GM21390 (cell line): Measurements from ENCODE around the gene PAIP2.
"Not testable (repeated sequence)": the region's sequence is repeated elsewhere in the genome, so short reads cannot be mapped to it uniquely, and the experiment has no call there.

Experiments
- ATAC-seq: cut with Tn5 transposase; IDR thresholded peaks from one replicate; pipeline ENCODE4 v1.9.1; 2021; ENCODE audit not compliant: unreplicated experiment

Gene PAIP2

DNA sequence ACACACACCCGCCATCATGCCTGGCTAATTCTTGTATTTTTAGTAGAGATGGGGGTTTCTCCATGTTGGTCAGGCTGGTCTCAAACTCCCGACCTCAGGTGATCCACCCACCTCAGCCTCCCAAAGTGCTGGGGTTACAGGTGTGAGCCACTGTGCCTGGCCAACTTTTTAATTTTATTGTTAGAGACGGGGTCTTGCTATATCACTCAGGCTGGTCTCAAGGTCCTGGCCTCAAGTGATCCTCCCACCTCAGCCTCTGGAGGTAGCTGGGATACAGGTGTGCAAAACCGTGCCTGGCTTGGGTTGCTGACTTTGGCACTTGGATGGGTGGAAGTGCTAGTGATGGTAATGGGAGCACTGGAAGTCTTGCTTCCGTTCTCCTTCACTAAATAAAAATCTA, 67.5 kb downstream of the PAIP2 start:
- ATAC-seq, result not testable (repeated sequence)

DNA sequence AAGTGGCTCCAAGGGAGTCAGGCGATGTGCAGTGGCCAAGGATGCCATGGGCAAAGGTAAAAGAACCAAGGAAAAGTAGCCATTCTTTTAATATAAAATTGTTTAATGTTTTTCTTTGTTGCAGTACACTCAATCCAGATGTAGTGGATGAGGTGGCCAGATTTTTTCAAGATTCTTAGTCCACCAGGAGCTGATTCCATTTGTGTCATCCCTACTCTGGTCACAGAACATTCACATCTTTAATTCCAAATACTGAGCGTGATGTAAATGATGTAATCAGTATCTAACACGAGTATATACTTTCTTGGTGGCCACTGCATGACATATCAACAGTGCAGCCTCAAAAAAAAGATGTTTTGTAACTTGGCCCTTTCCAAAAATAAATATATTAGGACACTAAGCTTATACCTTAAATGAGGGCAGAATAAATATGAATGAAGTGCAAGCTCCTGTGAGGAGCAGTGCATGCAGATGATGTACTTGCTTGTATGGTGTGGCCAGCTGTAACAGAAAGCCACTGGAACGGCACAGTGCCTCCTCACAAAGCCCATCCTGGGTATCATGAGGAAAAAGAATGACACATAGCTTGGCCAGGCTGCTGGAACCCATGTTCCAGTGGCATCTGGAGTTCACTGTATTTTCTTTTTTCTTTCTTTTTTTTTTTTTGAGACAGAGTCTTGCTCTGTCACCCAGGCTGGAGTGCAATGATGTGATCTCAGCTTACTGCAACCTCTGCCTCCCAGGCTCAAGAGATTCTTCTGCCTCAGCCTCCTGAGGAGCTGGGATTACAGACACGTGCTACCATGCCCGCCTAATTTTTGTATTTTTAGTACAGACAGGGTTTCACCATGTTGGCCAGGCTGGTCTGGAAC, 68.7 kb downstream of the PAIP2 start:
- no peak for ATAC-seq

DNA sequence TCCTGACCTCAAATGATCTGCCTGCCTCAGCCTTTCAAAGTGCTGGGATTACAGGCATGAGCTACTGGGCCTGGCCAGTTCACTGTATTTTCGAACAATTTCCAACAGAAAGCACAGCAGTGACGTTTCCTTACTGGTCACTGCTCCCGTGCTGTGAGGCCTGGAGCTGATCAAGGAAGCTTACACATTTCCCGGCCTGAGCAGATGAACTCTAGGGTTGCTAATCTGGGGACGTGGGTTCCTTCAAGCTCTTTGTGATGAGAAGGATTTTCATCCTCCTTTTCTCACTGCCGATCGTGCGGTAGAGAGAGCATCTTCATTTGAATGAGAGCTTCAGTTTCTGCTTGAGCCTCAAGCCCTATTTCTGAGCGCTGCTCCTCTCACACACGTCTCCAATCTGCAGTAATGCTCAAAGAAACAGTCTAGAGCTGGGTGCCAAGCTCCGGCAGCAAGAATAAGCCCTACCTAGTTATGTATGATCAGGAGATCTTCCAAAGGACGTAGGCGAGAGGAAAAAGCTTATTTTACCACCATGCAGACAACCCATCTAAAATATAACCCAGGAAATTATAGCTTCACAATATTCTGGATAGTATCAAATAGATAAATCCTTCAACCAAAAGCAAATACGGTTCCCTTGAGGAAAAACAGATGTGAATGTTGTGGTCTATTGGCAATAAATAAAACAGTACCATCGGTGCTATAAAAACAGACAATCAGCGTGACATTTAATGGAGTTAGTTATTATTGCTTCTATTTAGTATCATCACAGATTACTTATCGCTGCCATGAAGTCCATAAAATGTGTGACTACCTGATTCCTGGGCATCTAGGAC, 69.6 kb downstream of the PAIP2 start:
- no peak for ATAC-seq

DNA sequence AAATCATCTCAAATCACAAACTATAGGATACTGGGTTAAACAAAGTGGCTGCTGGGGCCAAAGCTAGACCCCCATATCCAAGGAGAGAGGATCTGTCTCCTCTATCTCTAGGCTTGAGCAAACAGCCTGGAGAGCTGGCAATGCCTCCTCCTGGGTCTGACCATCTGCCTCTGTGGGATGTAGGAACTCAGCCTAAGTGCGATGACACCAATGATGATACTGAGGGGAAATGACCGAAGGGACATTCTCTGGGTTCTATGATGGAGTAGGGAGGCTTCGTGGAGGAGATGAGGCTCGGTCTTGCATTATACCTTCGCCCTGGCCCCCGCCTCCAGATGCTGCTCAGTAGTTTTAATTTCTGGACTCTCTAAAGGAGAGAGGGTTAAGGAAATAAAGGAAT, 71.5 kb downstream of the PAIP2 start:
- ATAC-seq, result no peak

DNA sequence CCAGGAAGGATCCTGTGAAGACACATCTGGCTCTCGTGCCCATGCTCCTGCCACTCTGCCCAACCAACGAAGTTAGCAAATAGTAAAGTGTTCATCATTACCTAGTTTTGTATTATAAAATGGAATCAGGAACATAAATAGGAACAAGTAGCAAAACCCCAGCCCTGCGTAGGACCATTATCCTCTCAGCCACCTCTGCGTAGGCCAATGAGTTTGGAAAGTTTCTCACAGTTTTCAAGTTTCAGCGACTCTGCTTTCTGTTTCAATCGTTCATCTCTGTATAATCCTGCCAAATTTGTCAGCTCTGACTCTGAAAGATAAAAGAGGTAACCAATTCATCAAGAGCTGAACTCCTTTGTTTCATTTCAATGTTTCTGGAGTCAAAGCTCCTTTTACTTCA, 72.3 kb downstream of the PAIP2 start:
- no peak for ATAC-seq

DNA sequence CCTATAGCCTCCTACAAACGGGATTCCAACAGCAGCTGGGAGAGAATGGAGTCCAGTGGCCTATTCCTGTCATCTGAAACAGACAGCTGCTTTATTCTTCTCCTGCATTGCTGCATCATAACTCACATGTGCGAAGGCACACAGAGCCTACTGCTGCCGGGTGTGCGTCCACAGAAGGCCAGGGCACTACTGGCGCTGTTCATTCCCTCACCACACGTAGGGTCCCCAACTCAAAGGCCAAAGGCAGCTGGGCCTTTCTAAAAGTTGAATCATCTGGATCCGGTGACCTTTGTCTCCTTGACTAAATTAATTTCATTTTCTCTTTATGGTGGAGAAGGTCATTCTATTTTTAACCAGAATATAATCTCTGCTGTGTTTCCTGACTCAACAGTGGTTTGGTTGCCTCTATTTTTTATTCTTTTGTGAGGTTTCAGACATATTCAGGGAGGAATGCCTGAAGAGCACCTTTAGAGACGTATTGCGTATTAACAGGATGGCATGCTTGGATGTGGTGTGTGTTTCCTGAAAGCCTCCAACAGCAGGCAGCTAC, 73.0 kb downstream of the PAIP2 start:
- no peak for ATAC-seq

DNA sequence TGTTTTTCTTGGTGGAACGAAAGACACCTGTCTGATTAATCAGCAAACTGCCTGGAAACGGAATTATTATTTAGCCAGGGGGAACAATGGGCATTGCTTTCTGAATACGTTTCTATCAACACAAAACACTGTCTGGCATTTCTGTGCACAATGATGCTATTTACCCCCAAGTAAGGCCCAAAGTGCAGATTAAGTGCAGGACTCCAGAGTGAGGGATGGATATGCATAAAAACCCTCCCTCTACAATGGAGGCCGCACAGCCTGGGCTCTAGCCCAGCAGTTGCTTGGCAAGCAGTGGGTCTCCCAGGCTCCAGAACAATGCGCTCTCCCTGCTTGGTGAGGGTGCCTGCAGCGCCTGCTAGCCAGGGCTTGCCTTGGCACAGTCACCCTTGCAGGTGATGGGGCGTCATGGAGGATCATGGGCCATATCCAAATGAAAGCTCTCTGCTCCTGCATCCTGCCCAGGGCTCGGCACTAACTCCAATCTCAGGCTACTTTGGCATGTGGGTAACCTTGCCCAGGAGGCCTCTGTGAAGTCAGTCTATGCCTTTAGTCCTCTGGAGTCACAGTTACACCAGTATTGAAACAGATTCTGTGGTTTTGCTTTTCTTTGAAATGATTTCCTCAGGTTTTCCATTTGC, 73.7 kb downstream of the PAIP2 start:
- ATAC-seq, result no peak

DNA sequence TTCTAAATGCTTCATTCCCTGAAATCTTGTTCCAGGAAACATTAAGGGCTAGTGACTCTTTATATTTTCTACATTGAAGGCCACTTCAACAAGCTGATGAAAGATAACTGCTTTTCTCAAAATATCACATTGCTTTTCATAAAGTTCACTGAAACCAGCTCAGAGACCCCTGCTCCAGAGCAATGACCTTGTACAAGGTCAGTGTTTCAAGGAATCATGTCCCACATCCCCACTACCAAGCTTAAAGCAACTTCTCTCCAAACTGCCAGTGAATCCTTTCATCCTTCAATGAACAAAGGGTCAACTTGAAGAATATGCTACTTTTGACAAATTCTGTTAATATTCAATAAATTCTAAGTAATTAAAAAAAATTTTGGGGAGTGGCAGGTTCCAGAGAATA, 74.2 kb downstream of the PAIP2 start:
- no peak for ATAC-seq

DNA sequence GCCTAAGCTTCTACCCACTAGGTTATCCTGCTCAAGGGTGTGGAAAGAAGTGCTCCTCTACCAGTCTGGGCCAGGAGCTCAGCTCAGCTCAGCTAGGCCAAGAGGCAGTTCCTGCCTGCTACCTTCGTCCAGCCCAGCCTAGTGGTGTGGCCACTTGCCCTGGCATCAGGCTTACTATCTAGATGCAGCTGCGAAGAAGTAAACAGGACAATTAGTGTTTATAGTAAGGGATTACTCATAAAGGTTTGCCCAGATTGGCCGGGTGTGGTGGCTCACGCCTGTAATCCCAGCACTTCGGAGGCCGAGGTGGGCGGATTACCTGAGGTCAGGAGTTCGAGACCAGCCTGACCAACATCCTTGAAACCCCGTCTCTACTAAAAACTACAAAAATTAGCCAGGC, 75.0 kb downstream of the PAIP2 start:
- no peak for ATAC-seq

DNA sequence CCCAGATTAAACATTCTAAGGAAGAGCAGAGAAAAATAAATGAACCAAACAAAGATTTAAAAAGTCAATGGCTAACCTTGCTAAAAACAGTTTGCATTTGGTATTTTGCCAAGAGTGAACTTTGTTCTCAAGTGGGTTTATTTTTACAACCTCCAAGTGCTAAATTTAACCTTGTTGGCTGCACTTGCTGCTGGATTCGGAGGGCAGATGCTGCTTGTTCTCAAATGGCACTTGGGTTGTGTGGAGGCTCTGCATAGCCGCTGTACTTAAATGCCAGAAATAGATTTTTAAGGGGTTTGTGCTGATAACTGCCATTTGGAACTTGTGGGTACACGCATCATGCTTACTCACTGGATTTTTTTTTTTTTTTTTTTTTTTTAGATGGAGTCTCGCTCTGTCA, 75.6 kb downstream of the PAIP2 start:
- ATAC-seq, result no peak

DNA sequence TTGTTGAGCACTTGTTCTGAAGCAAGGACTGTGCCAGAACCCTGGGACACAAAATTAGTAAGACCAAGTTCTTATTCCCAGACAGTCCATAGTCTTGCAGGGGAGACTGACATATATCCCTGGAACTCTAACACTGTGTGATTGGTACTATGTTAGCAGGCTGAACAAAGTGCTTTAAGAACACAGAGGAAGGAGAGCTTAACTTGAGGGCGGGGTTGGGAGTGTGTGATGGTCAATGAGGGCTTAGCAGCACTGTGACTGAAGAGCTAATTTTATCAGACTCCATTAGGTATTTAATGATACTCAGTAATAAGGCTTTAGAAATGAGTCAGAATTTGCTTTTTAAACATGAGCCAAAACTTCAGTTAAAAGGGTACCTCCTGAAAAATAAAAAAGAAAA, 77.1 kb downstream of the PAIP2 start:
- ATAC-seq, result no peak
